CD14-positive monocyte (primary cell): ENCODE measurements around the gene DDX47. TPM values are rescaled to one million over a fixed set of nuclear protein-coding genes. Genes with fewer than 3 reads are reported as not detected.

Experiments used
- DNase-seq, 3 donors: peaks; one replicate each; pipeline ENCODE4 v3.0.0-alpha.2; 2011 to 2022
- H2AFZ ChIP-seq: 2 replicates; pipeline ENCODE4 v1.6.0; 2012; ENCODE audit warnings: mild to moderate bottlenecking, low read depth, low read length, inconsistent platforms; ENCODE audit not compliant: insufficient read depth, poor library complexity, severe bottlenecking
- H3K27ac ChIP-seq, 2 donors: 1 replicate in 1 of 2; 2 replicates in 1 of 2; pipeline ENCODE4 v1.5.1; 2012 to 2013; ENCODE audit warnings: low read length in 2 of 2, control low read depth in 1 of 2, inconsistent platforms in 1 of 2, low read depth in 1 of 2, mild to moderate bottlenecking in 1 of 2
- H3K27me3 ChIP-seq, 2 donors: one replicate each; pipeline versions ENCODE4 v1.6.0 to v1.6.1; 2011 to 2013; ENCODE audit warnings: low read length in 2 of 2; ENCODE audit not compliant: control insufficient read depth in 2 of 2, insufficient read depth in 2 of 2
- H3K36me3 ChIP-seq, 2 donors: replicated peaks in 1 of 2; 1 replicate in 1 of 2; 2 replicates in 1 of 2; pipeline versions ENCODE4 v1.5.1 to v1.6.1; 2012 to 2013; ENCODE audit warnings: low read length in 2 of 2, control low read depth in 1 of 2, inconsistent platforms in 1 of 2, mild to moderate bottlenecking in 1 of 2; ENCODE audit not compliant: insufficient read depth in 2 of 2, control insufficient read depth in 1 of 2
- H3K4me1 ChIP-seq, 2 donors: 1 replicate in 1 of 2; 2 replicates in 1 of 2; pipeline versions ENCODE4 v1.5.1 to v1.6.1; 2012 to 2013; ENCODE audit warnings: low read length in 2 of 2, control low read depth in 1 of 2, inconsistent platforms in 1 of 2, mild to moderate bottlenecking in 1 of 2, moderate library complexity in 1 of 2; ENCODE audit not compliant: insufficient read depth in 2 of 2, control insufficient read depth in 1 of 2
- H3K4me2 ChIP-seq: replicated peaks from 2 replicates; pipeline ENCODE3; 2012; ENCODE audit warnings: low read length, moderate library complexity, mild to moderate bottlenecking; ENCODE audit not compliant: poor library complexity, severe bottlenecking; ENCODE audit errors: extremely low read depth
- H3K4me3 ChIP-seq, 3 experiments: fragments of 200-600 bp in 1 of 3; sonication (generic) in 1 of 3; replicated peaks in 1 of 3; 1 replicate in 2 of 3; 2 replicates in 1 of 3; pipeline ENCODE4 v1.5.1; 2011 to 2013; ENCODE audit warnings: low read length in 3 of 3, mild to moderate bottlenecking in 3 of 3, control low read depth in 2 of 3, low read depth in 2 of 3, inconsistent platforms in 1 of 3, moderate library complexity in 1 of 3
- H3K79me2 ChIP-seq: 2 replicates; pipeline ENCODE4 v1.6.0; 2012; ENCODE audit warnings: mild to moderate bottlenecking, control low read depth, inconsistent platforms, low read length, moderate library complexity; ENCODE audit not compliant: insufficient read depth
- H3K9ac ChIP-seq: 2 replicates; pipeline ENCODE4 v1.6.0; 2017; ENCODE audit warnings: low read length, mild to moderate bottlenecking; ENCODE audit not compliant: insufficient read depth, poor library complexity, severe bottlenecking
- H3K9me3 ChIP-seq, 2 donors: replicated peaks in 1 of 2; 1 replicate in 1 of 2; 2 replicates in 1 of 2; pipeline versions ENCODE4 v1.5.1 to v1.6.1; 2012 to 2013; ENCODE audit warnings: low read length in 2 of 2, control low read depth in 1 of 2; ENCODE audit not compliant: control insufficient read depth in 1 of 2, insufficient read depth in 1 of 2
- H4K20me1 ChIP-seq: 2 replicates; pipeline ENCODE4 v1.6.0; 2012; ENCODE audit warnings: mild to moderate bottlenecking, low read length, control low read depth, moderate library complexity; ENCODE audit not compliant: insufficient read depth
- H3K27ac Mint-ChIP-seq, 7 donors: one replicate each; pipeline ENCODE4 v1.8.0; 2020; ENCODE audit warnings: mild to moderate bottlenecking in 7 of 7, mixed read lengths in 7 of 7, moderate library complexity in 6 of 7, inconsistent platforms in 2 of 7
- H3K27me3 Mint-ChIP-seq, 3 donors: one replicate each; pipeline ENCODE4 v1.8.0; 2021 to 2022; ENCODE audit warnings: low read depth in 3 of 3, mild to moderate bottlenecking in 3 of 3, mixed read lengths in 3 of 3, moderate library complexity in 3 of 3, inconsistent platforms in 1 of 3
- H3K36me3 Mint-ChIP-seq, 2 donors: one replicate each; pipeline ENCODE4 v1.8.0; 2020; ENCODE audit warnings: mixed read lengths in 2 of 2, inconsistent platforms in 1 of 2, mild to moderate bottlenecking in 1 of 2
- H3K4me1 Mint-ChIP-seq: one replicate; pipeline ENCODE4 v1.8.0; 2020; ENCODE audit warnings: mild to moderate bottlenecking, mixed read lengths
- H3K4me3 Mint-ChIP-seq, 2 donors: one replicate each; pipeline ENCODE4 v1.8.0; 2020; ENCODE audit warnings: mild to moderate bottlenecking in 2 of 2, mixed read lengths in 2 of 2, moderate library complexity in 1 of 2
- H3K9me3 Mint-ChIP-seq, 7 donors: one replicate each; pipeline ENCODE4 v1.8.0; 2020 to 2022; ENCODE audit warnings: mixed read lengths in 7 of 7, mild to moderate bottlenecking in 6 of 7, moderate library complexity in 6 of 7, inconsistent platforms in 2 of 7
- CTCF ChIP-seq: fragments of 200-600 bp; IDR thresholded peaks from one replicate; pipeline ENCODE4 v1.8.0; 2022; ENCODE audit warnings: antibody characterized with exemption, mild to moderate bottlenecking
- WGBS: methylation state at CpG from one replicate; pipeline ENCODE4 v1.1.5; 2013; ENCODE audit warnings: missing lambda C conversion rate; ENCODE audit not compliant: insufficient coverage; 5-methylcytosine and 5-hydroxymethylcytosine counted together
- intact Hi-C, 2 donors: fragments of 100-400 bp; cut with micrococcal nuclease; formaldehyde crosslinking; loops; one replicate each; pipeline versions ENCODE4 v1.15.0 to v1.15.1; 2023
- polyA plus RNA-seq, 3 donors: library from polyadenylated mRNA; depleted of rRNA in 1 of 3; unstranded in 2 of 3; stranded (reverse) in 1 of 3; fragments of 300-500 nt in 2 of 3; fragments of >200 nt in 1 of 3; fragmentation: Illumina TruSeq in 2 of 3; gene quantifications; 1 replicate in 2 of 3; 2 replicates in 1 of 3; pipeline ENCODE4 v1.2.3, GENCODE V29; 2012 to 2021

Gene DDX47
- polyA plus RNA-seq, 3 donors: 27.6 to 35.2 (median 30.1) TPM

- no peak for DNase-seq
- Mint-ChIP-seq H3K4me3 (no peak overlapping the region), H3K27ac (no peak overlapping the region), H3K9me3 (peaks cover 0 to 3% (median 0%) of the 10 kb centered on the region in 7 donors), H3K36me3 (peaks cover 9 to 15% of the 10 kb centered on the region in 2 donors), H3K4me1 (peaks cover 52% of the 10 kb centered on the region), H3K27me3 (peaks cover 0 to 2% (median 2%) of the 10 kb centered on the region in 3 donors)
- no peak for TF ChIP-seq CTCF
- no peaks in the 10 kb centered on the region for H3K27me3 ChIP-seq
- H2AFZ ChIP-seq: no peak overlapping the region
- no peak overlapping the region for H3K4me3 ChIP-seq
- H3K36me3 ChIP-seq: peaks cover 4 to 10% of the 10 kb centered on the region in 2 donors
- H3K4me2 ChIP-seq: no peak overlapping the region
- peaks cover 32 to 62% of the 10 kb centered on the region in 2 donors for H3K4me1 ChIP-seq
- intact Hi-C loops: loop anchor here in 1 of 2 donors (10.0 kb wide), 1 partner anchor 97 kb away; the partner anchor contains the start of gene CDKN1B
- no peaks in the 10 kb centered on the region for H4K20me1 ChIP-seq
- WGBS: 83% methylated on average over 1 of the region's 3 CpGs
- H3K79me2 ChIP-seq: peaks cover 32% of the 10 kb centered on the region
- H3K9ac ChIP-seq: no peak overlapping the region
- no peak overlapping the region for H3K27ac ChIP-seq
- no peaks in the 10 kb centered on the region for H3K9me3 ChIP-seq
Measured at GRCh38 chr12:12811343-12811742, 1.8 kb upstream of the DDX47 start.

- H3K27ac Mint-ChIP-seq: no peak overlapping the region
- Histone ChIP-seq H3K27me3 (no peaks in the 10 kb centered on the region), H3K36me3 (peaks cover 6 to 15% of the 10 kb centered on the region in 2 donors), H3K27ac (no peak overlapping the region), H3K4me3 (no peak overlapping the region), H3K79me2 (peaks cover 40% of the 10 kb centered on the region), H3K9ac (no peak overlapping the region), H3K4me2 (no peak overlapping the region), H4K20me1 (no peaks in the 10 kb centered on the region), H3K4me1 (peaks cover 34 to 62% of the 10 kb centered on the region in 2 donors), H2AFZ (no peak overlapping the region), H3K9me3 (no peaks in the 10 kb centered on the region)
- TF ChIP-seq CTCF: no peak
- WGBS: 100% methylated on average over 3 of the region's 5 CpGs
- intact Hi-C loops: loop anchor here in 1 of 2 donors (10.0 kb wide), 1 partner anchor 97 kb away; the partner anchor contains the start of gene CDKN1B
- H3K36me3 Mint-ChIP-seq: peaks cover 12 to 17% of the 10 kb centered on the region in 2 donors
- H3K4me1 Mint-ChIP-seq: peaks cover 54% of the 10 kb centered on the region
- peaks cover 0 to 2% (median 0%) of the 10 kb centered on the region in 3 donors for H3K27me3 Mint-ChIP-seq
- no peak overlapping the region for H3K4me3 Mint-ChIP-seq
- peaks cover 0 to 3% (median 0%) of the 10 kb centered on the region in 7 donors for H3K9me3 Mint-ChIP-seq
- DNase-seq: no peak
Measured at GRCh38 chr12:12812174-12812573, 972 bp upstream of the DDX47 start.
